Measurements from ENCODE around the gene NTNG1.
"Not testable (repeated sequence)": the region's sequence is repeated elsewhere in the genome, so short reads cannot be mapped to it uniquely, and the experiment has no call there.

The NTNG1 gene

GRCh38 chr1:107202007-107202406 is 61.2 kb downstream of the NTNG1 start:
- FAIRE-seq = no peak
- DNase-seq (ENCODE audit: insufficient read length) = no peak
- no peak for TF ChIP-seq POLR2AphosphoS5 (IDR thresholded peaks at IDR 0.05; ENCODE audit: low read depth, low read length)
- no peak for TF ChIP-seq POLR2A (IDR thresholded peaks at IDR 0.05; ENCODE audit: low read depth, low read length)
- no peak for TF ChIP-seq TAF1 (IDR thresholded peaks at IDR 0.05; ENCODE audit: borderline replicate concordance, low read depth, low read length)

GRCh38 chr1:107213225-107213624 is 72.4 kb downstream of the NTNG1 start:
- TF ChIP-seq TAF1 (IDR thresholded peaks at IDR 0.05; ENCODE audit: borderline replicate concordance, low read depth, low read length) = no peak
- TF ChIP-seq POLR2A (IDR thresholded peaks at IDR 0.05; ENCODE audit: low read depth, low read length) = no peak
- no peak for TF ChIP-seq POLR2AphosphoS5 (IDR thresholded peaks at IDR 0.05; ENCODE audit: low read depth, low read length)
- FAIRE-seq (no peak), DNase-seq (ENCODE audit: insufficient read length) (no peak)

GRCh38 chr1:107220036-107220435 is 79.2 kb downstream of the NTNG1 start:
- FAIRE-seq (no peak), DNase-seq (ENCODE audit: insufficient read length) (no peak)
- TF ChIP-seq POLR2A (IDR thresholded peaks at IDR 0.05; ENCODE audit: low read depth, low read length) (no peak), TAF1 (IDR thresholded peaks at IDR 0.05; ENCODE audit: borderline replicate concordance, low read depth, low read length) (no peak), POLR2AphosphoS5 (IDR thresholded peaks at IDR 0.05; ENCODE audit: low read depth, low read length) (no peak)

- no peak for FAIRE-seq
- TF ChIP-seq POLR2AphosphoS5 (IDR thresholded peaks at IDR 0.05; ENCODE audit: low read depth, low read length) (no peak), POLR2A (IDR thresholded peaks at IDR 0.05; ENCODE audit: low read depth, low read length) (no peak), TAF1 (IDR thresholded peaks at IDR 0.05; ENCODE audit: borderline replicate concordance, low read depth, low read length) (no peak)
These were observed 84.9 kb downstream of the NTNG1 start for GRCh38 chr1:107225706-107226105.

DNA sequence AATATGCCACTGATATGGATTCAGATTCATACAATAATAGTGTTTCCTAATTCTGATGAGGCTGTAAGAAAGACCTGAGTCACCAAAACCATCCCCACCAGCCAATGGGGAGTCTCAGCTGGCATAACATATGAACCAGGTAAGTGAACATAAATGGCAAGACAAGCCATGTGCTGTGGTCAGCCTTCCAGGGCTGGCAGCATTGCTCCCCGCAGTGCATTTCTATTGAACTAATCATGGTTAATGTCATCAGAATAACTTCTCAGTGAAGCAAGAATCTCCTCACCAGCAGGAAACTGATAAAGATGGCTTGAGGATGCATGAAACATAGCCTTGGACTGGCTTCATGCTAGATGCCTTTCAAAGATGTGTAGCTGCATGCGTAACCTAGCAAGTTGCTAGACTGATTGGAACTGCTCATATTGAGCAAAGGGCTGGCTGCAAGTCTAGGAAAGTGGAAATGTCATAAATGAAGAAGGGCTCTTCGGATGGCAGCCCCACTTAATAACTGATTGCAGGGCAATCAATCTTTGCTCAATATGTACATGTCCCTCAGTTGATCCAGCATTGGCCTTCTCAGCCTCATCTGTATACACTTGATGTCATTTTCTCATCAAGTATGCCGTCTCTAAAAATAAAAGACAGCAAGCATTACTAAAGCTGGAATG is 88.0 kb downstream of the NTNG1 start:
- DNase-seq (ENCODE audit: insufficient read length) = no peak
- TF ChIP-seq POLR2AphosphoS5 (IDR thresholded peaks at IDR 0.05; ENCODE audit: low read depth, low read length) = no peak
- no peak for TF ChIP-seq TAF1 (IDR thresholded peaks at IDR 0.05; ENCODE audit: borderline replicate concordance, low read depth, low read length)
- TF ChIP-seq POLR2A (IDR thresholded peaks at IDR 0.05; ENCODE audit: low read depth, low read length) = no peak
- no peak for FAIRE-seq

More at GRCh38 chr1:107225706-107226105, 84.9 kb downstream of the NTNG1 start:
- DNase-seq (ENCODE audit: insufficient read length) = no peak

DNA sequence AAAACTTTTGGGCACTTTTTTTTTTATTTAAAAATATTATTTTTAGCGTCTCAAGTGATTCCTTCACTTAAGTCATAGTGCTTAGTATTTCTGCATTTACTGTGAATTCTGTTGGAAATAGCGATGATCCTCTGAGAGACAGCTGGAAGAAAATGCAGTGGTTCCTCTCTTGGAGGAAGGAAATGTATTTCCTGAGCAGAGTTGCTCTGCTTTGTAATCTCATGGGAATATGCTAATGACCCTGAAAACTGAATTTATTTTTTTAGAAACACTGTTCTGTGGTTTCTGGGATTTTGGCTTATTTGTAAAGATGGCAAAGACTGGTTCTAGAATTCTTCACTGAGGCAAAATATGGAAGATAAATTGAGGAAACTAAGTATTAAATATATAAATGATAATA is 88.9 kb downstream of the NTNG1 start:
- DNase-seq (ENCODE audit: insufficient read length) (no peak), FAIRE-seq (no peak)
- TF ChIP-seq TAF1 (IDR thresholded peaks at IDR 0.05; ENCODE audit: borderline replicate concordance, low read depth, low read length) (no peak), POLR2AphosphoS5 (IDR thresholded peaks at IDR 0.05; ENCODE audit: low read depth, low read length) (no peak), POLR2A (IDR thresholded peaks at IDR 0.05; ENCODE audit: low read depth, low read length) (no peak)

GRCh38 chr1:107230121-107230520 is 89.3 kb downstream of the NTNG1 start:
- TF ChIP-seq TAF1 (IDR thresholded peaks at IDR 0.05; ENCODE audit: borderline replicate concordance, low read depth, low read length) = no peak
- TF ChIP-seq POLR2AphosphoS5 (IDR thresholded peaks at IDR 0.05; ENCODE audit: low read depth, low read length) = no peak
- no peak for TF ChIP-seq POLR2A (IDR thresholded peaks at IDR 0.05; ENCODE audit: low read depth, low read length)
- FAIRE-seq = no peak
- no peak for DNase-seq (ENCODE audit: insufficient read length)

- TF ChIP-seq POLR2AphosphoS5 (IDR thresholded peaks at IDR 0.05; ENCODE audit: low read depth, low read length) (no peak), TAF1 (IDR thresholded peaks at IDR 0.05; ENCODE audit: borderline replicate concordance, low read depth, low read length) (no peak), POLR2A (IDR thresholded peaks at IDR 0.05; ENCODE audit: low read depth, low read length) (no peak)
- FAIRE-seq (no peak), DNase-seq (ENCODE audit: insufficient read length) (no peak)
These were observed 90.5 kb downstream of the NTNG1 start for GRCh38 chr1:107231291-107231690.

- FAIRE-seq (no peak), DNase-seq (ENCODE audit: insufficient read length) (no peak)
- TF ChIP-seq TAF1 (IDR thresholded peaks at IDR 0.05; ENCODE audit: borderline replicate concordance, low read depth, low read length) = no peak
- TF ChIP-seq POLR2AphosphoS5 (IDR thresholded peaks at IDR 0.05; ENCODE audit: low read depth, low read length) = no peak
- TF ChIP-seq POLR2A (IDR thresholded peaks at IDR 0.05; ENCODE audit: low read depth, low read length) = no peak
These were observed 91.6 kb downstream of the NTNG1 start for GRCh38 chr1:107232426-107232825.

DNA sequence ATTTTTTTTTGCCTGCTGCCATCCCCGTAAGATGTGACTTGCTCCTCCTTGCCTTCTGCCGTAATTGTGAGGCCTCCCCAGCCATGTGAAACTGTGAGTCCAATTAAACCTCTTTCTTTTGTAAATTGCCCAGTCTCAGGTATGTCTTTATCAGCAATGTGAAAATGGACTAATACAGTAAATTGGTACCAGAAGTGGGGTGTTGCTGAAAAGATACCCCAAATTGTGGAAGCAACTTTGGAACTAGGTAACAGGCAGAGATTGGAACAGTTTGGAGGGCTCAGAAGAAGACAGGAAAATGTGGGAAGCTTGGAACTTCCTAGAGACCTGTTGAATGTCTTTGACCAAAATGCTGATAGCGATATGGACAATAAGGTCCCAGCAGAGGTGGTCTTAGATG is 95.9 kb downstream of the NTNG1 start:
- FAIRE-seq; DNase-seq (ENCODE audit: insufficient read length): not testable (repeated sequence)

DNA sequence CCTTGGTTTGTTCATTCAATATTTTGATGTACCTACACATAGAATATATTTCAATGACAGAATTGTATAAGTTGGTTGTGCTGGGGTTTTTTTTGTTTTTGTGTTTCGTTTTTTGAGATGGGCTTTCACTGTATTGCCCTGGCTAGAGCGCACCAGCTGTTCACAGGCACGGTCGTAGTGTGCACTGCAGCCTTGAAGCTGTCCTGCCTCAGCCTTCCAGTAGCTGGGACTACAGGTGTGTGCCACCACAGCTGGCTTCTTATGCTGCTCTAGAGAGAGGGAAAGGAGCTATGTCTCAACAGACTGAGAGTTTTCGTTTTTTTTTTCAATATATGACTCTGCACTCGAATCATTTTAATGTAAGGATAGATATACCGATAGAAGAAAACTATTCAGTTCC is 102.6 kb downstream of the NTNG1 start:
- TF ChIP-seq TAF1 (IDR thresholded peaks at IDR 0.05; ENCODE audit: borderline replicate concordance, low read depth, low read length) (no peak), POLR2AphosphoS5 (IDR thresholded peaks at IDR 0.05; ENCODE audit: low read depth, low read length) (no peak), POLR2A (IDR thresholded peaks at IDR 0.05; ENCODE audit: low read depth, low read length) (no peak)
- FAIRE-seq = no peak
- no peak for DNase-seq (ENCODE audit: insufficient read length)

DNA sequence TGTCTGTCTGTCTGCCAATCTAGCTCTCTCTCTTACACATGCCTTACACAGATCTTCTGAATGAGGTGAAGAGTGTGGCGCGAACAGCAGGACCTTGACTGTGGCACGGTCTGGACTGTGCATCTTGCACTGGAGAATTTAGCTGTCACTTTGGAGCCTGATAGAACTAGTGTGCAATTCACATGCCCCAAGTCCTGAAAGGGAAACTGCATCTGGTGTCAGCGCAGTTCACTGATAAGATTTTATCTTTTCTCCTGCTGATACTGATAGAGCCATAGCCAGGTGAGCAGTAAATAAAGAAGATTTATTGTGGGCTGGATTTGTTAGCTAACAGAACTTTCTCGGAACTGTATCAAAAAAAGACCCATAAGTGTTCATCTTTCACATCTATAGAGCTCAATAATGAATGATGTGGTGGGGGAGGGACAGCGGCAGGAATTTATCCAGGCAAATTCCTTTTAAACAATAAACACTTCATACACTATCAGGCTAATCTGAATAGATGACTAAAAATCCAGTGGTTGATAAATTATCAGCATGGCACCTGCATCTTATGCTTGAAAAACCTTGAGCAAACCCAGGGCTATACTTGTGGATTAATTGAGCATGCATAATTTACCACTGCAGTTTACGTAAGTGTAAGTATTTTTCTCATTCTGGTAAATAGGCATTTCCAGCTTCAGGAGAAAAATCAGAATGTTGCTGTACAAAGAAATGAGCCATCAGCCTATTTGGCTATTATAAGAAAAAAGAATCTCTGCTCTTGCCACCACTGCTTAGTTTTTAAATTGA is 104.1 kb downstream of the NTNG1 start:
- no peak for FAIRE-seq
- DNase-seq (ENCODE audit: insufficient read length) = no peak
- no peak for TF ChIP-seq POLR2AphosphoS5 (IDR thresholded peaks at IDR 0.05; ENCODE audit: low read depth, low read length)
- no peak for TF ChIP-seq POLR2A (IDR thresholded peaks at IDR 0.05; ENCODE audit: low read depth, low read length)
- TF ChIP-seq TAF1 (IDR thresholded peaks at IDR 0.05; ENCODE audit: borderline replicate concordance, low read depth, low read length) = no peak
